ENCODE data around the gene STEAP2. TPM values are rescaled to one million over a fixed set of nuclear protein-coding genes. Genes with fewer than 3 reads are reported as not detected.

STEAP2 gene
- polyA plus RNA-seq, 2 of the 4 experiments (the other 2 are of a cell fraction), result 5.1 to 49.2 TPM

- Histone ChIP-seq H3K4me3 (no peak overlapping the region), H3K4me1 (no peaks in the 10 kb centered on the region), H3K9me3 (peaks cover 18% of the 10 kb centered on the region; the same call in 2 of the 3 replicates), H3K27ac (no peak overlapping the region), H3K4me2 (no peak overlapping the region)
- ATAC-seq (no peak), DNase-seq (ENCODE audit: low read depth in 1 of 2, low spot score in 1 of 2) (no peak), FAIRE-seq (no peak)
- ChIA-PET CTCF (interaction anchor here (0.7 to 3.0 kb wide), 3 partner anchors 15 to 93 kb away, joined by 3 to 10 read pairs (median 4); partner anchors contain the start of gene STEAP2), POLR2A (no interaction called here)
- WGBS (ENCODE audit: missing lambda C conversion rate), result 79% methylated on average over 4 of the region's 4 CpGs
- TF ChIP-seq USF2 (IDR thresholded peaks at IDR 0.05) (no peak), HOXA7 (CRISPR knock-in tag; IDR thresholded peaks at IDR 0.05) (no peak), ELK1 (IDR thresholded peaks at IDR 0.05; ENCODE audit: low read depth, low read length) (no peak), RNF2 (IDR thresholded peaks at IDR 0.05; ENCODE audit: borderline replicate concordance, low read depth) (no peak), CBX8 (IDR thresholded peaks at IDR 0.05) (no peak), TFCP2L1 (CRISPR knock-in tag; IDR thresholded peaks at IDR 0.05) (no peak), ZNF302 (CRISPR knock-in tag; IDR thresholded peaks at IDR 0.05) (no peak)
These were observed 44.2 kb upstream of the STEAP2 start for GRCh38 chr7:90167361-90167760.

- ATAC-seq, result no peak
- FAIRE-seq, result no peak
- Histone ChIP-seq H3K4me1 (peaks cover 21% of the 10 kb centered on the region), H3K4me2 (no peak overlapping the region), H3K9me3 (peaks cover 18% of the 10 kb centered on the region; the same call in 2 of the 3 replicates), H3K27ac (no peak overlapping the region), H3K4me3 (no peak overlapping the region)
- ChIA-PET CTCF (no interaction called here), POLR2A (no interaction called here)
- DNase-seq (ENCODE audit: low read depth in 1 of 2, low spot score in 1 of 2), result no peak
- no peak for TF ChIP-seq TP53 (CRISPR knock-in tag; IDR thresholded peaks at IDR 0.05)
- TF ChIP-seq MYC (IDR thresholded peaks at IDR 0.05; ENCODE audit: borderline replicate concordance, low read length), result no peak
- no peak for TF ChIP-seq HMGXB4 (CRISPR knock-in tag; IDR thresholded peaks at IDR 0.05; ENCODE audit: borderline replicate concordance)
- TF ChIP-seq NR3C1 (IDR thresholded peaks at IDR 0.05), result no peak
- no peak for TF ChIP-seq PHF8 (IDR thresholded peaks at IDR 0.05; ENCODE audit: borderline replicate concordance, low read depth)
- no peak for TF ChIP-seq NPAS2 (CRISPR knock-in tag; IDR thresholded peaks at IDR 0.05; ENCODE audit: borderline replicate concordance)
- no peak for TF ChIP-seq MAZ (IDR thresholded peaks at IDR 0.05; ENCODE audit: borderline replicate concordance, low read depth, low read length)
- no peak for TF ChIP-seq MAFK (IDR thresholded peaks at IDR 0.05; ENCODE audit: partially characterized antibody)
- TF ChIP-seq HOXB5 (CRISPR knock-in tag; IDR thresholded peaks at IDR 0.05), result no peak
- TF ChIP-seq HOXA7 (CRISPR knock-in tag; IDR thresholded peaks at IDR 0.05), result no peak
- no peak for TF ChIP-seq ZSCAN20 (CRISPR knock-in tag; IDR thresholded peaks at IDR 0.05)
- no peak for TF ChIP-seq CBX8 (IDR thresholded peaks at IDR 0.05)
- WGBS (ENCODE audit: missing lambda C conversion rate), result 98% methylated on average over 1 of the region's 1 CpG
These were observed 41.6 kb upstream of the STEAP2 start for GRCh38 chr7:90169891-90170290.

- FAIRE-seq, result no peak
- H3K4me3 ChIP-seq, result no peak overlapping the region
- peak overlapping the region in 1 of 2 experiments; percentile 50; a peak in 2 of 6 replicates for H3K27ac ChIP-seq
- ChIA-PET CTCF (interaction anchor here (1.3 to 1.8 kb wide), 2 partner anchors 25 to 39 kb away, joined by 3 to 5 read pairs; partner anchors contain the start of gene STEAP2), POLR2A (no interaction called here)
- no peak overlapping the region for H3K4me2 ChIP-seq
- no peak for DNase-seq (ENCODE audit: low read depth in 1 of 2, low spot score in 1 of 2)
- peaks cover 18% of the 10 kb centered on the region; the same call in 2 of the 3 replicates for H3K9me3 ChIP-seq
- H3K4me1 ChIP-seq, result peaks cover 21% of the 10 kb centered on the region
- TF ChIP-seq FOSB (CRISPR knock-in tag; IDR thresholded peaks at IDR 0.05), result no peak
- TF ChIP-seq HEYL (CRISPR knock-in tag; IDR thresholded peaks at IDR 0.05), result no peak
- WGBS (ENCODE audit: missing lambda C conversion rate), result 81% methylated on average over 2 of the region's 2 CpGs
- ATAC-seq, result no peak
These were observed 39.4 kb upstream of the STEAP2 start for GRCh38 chr7:90172121-90172520.
